ENCODE results near the gene CBLL2.
"Not testable (repeated sequence)": the region's sequence is repeated elsewhere in the genome, so short reads cannot be mapped to it uniquely, and the experiment has no call there.

The CBLL2 gene

GRCh38 chrX:22272613-22273012 lies at the start of gene CBLL2:
Gene CBLL2, plus strand, starts transcription at chrX:22272913. Its CDS starts 79 bp downstream, at chrX:22272992.
- DNase-seq = no peak

GRCh38 chrX:22234380-22234779 lies 38.3 kb upstream of the CBLL2 start:
- no peak for DNase-seq

GRCh38 chrX:22237479-22237878 lies 35.2 kb upstream of the CBLL2 start:
- DNase-seq = no peak

GRCh38 chrX:22246620-22247019 lies 26.1 kb upstream of the CBLL2 start:
- no peak for DNase-seq

- DNase-seq = no peak
These were observed 25.5 kb upstream of the CBLL2 start for GRCh38 chrX:22247169-22247568.

- no peak for DNase-seq
These were observed 24.3 kb upstream of the CBLL2 start for GRCh38 chrX:22248401-22248800.

- DNase-seq = no peak
These were observed 23.3 kb upstream of the CBLL2 start for GRCh38 chrX:22249371-22249770.

- DNase-seq = no peak
These were observed 4.0 kb upstream of the CBLL2 start for GRCh38 chrX:22268706-22269105.

GRCh38 chrX:22273714-22274317 lies 1.1 kb downstream of the CBLL2 start:
- DNase-seq = no peak

- no peak for DNase-seq
These were observed 4.1 kb downstream of the CBLL2 start for GRCh38 chrX:22276781-22277180.

- DNase-seq = no peak
These were observed 5.7 kb downstream of the CBLL2 start for GRCh38 chrX:22278375-22278774.

GRCh38 chrX:22289209-22289608 lies 16.5 kb downstream of the CBLL2 start:
- DNase-seq = not testable (repeated sequence)

- no peak for DNase-seq
These were observed 24.2 kb downstream of the CBLL2 start for GRCh38 chrX:22296871-22297270.

GRCh38 chrX:22300130-22300529 lies 27.4 kb downstream of the CBLL2 start:
- no peak for DNase-seq

- DNase-seq = no peak
These were observed 38.1 kb downstream of the CBLL2 start for GRCh38 chrX:22310779-22311178.

- no peak for DNase-seq
These were observed 41.1 kb downstream of the CBLL2 start for GRCh38 chrX:22313766-22314165.

- DNase-seq = no peak
These were observed 41.5 kb downstream of the CBLL2 start for GRCh38 chrX:22314211-22314610.

GRCh38 chrX:22314692-22315091 lies 42.0 kb downstream of the CBLL2 start:
- DNase-seq = no peak

- DNase-seq = no peak
These were observed 42.4 kb downstream of the CBLL2 start for GRCh38 chrX:22315151-22315550.

GRCh38 chrX:22320236-22320873 lies 47.6 kb downstream of the CBLL2 start:
- no peak for DNase-seq

GRCh38 chrX:22323541-22323940 lies 50.8 kb downstream of the CBLL2 start:
- no peak for DNase-seq
